H1 (cell line): ENCODE measurements around the gene ZNF562. TPM values are rescaled to one million over a fixed set of nuclear protein-coding genes. Genes with fewer than 3 reads are reported as not detected.

ENCODE experiments used
- CTBP2 ChIP-seq: IDR thresholded peaks from 2 replicates; pipeline ENCODE4 v1.7.0; 2011; ENCODE audit warnings: borderline replicate concordance, mild to moderate bottlenecking, moderate library complexity, mixed read lengths, low read length; ENCODE audit not compliant: insufficient read depth, insufficient read length
- KDM1A ChIP-seq: fragments of 200-600, 300-600 bp; sonication (generic); IDR thresholded peaks from 2 replicates; pipeline ENCODE4 v1.7.1; 2016; ENCODE audit warnings: mild to moderate bottlenecking, low read length, borderline replicate concordance
- KDM4A ChIP-seq: IDR thresholded peaks from one replicate; pipeline ENCODE4 v1.7.1; 2012; ENCODE audit warnings: low read depth, mild to moderate bottlenecking, moderate library complexity, low read length, inconsistent platforms; ENCODE audit not compliant: severe bottlenecking
- KDM5A ChIP-seq: fragments of 200-600 bp; IDR thresholded peaks from 2 replicates; pipeline ENCODE4 v1.7.1; 2012; ENCODE audit warnings: mild to moderate bottlenecking, low read length, inconsistent platforms, mixed read lengths
- RNF2 ChIP-seq: fragments of 200-900, 300-1000 bp; sonication (generic); IDR thresholded peaks from 2 replicates; pipeline ENCODE4 v1.7.1; 2016; ENCODE audit warnings: borderline replicate concordance, low read depth, mild to moderate bottlenecking, antibody characterized with exemption, low read length; ENCODE audit not compliant: poor library complexity, severe bottlenecking; ENCODE audit errors: missing control alignments
- SAP30 ChIP-seq: fragments of 300-600 bp; sonication (generic); IDR thresholded peaks from 2 replicates; pipeline ENCODE4 v1.7.1; 2012; ENCODE audit warnings: low read length, moderate library complexity, mild to moderate bottlenecking, inconsistent platforms; ENCODE audit not compliant: insufficient read depth, insufficient replicate concordance
- SP4 ChIP-seq: IDR thresholded peaks from 2 replicates; pipeline ENCODE4 v1.6.1; 2012; ENCODE audit warnings: low read length, inconsistent platforms
- polyA plus RNA-seq, 7 experiments: library from polyadenylated mRNA; depleted of rRNA in 3 of 7; stranded (reverse) in 5 of 7; unstranded in 2 of 7; fragments of >200 nt in 5 of 7; fragments of 200-250 nt in 2 of 7; gene quantifications; 1 replicate in 5 of 7; 2 replicates in 1 of 7; 4 replicates in 1 of 7; pipeline versions ENCODE4 v1.2.1 to v1.2.3, GENCODE V29; 2011 to 2013; ENCODE audit warnings: missing spikeins in 2 of 7, mixed read lengths in 2 of 7
- total RNA-seq: library from RNA; stranded (reverse); fragmentation: NEBNext Ultra II Directional; extraction: Animal tissue kit (Norgen Biotek cat#: 25700); gene quantifications from 2 replicates; pipeline ENCODE4 v1.2.1, GENCODE V29; 2021

The ZNF562 gene
- total and polyA plus RNA-seq, 2 of the 8 experiments (the other 6 are each of a cell fraction or from before 2014, with no cell fraction given): 0.12 to 2.5 TPM

- TF ChIP-seq SP4 (no peak), KDM1A (no peak), RNF2 (no peak), KDM4A (no peak), SAP30 (no peak), KDM5A (no peak), CTBP2 (no peak)
Measured at GRCh38 chr19:9700229-9700981, 25.5 kb upstream of the ZNF562 start (continued).
